GM19452 (cell line): ENCODE data around the gene UBE3B.
A peak's percentile ranks its signal among the peaks of the same experiment; 100 is the strongest.

Experiments
- ATAC-seq: cut with Tn5 transposase; IDR thresholded peaks from one replicate; pipeline ENCODE4 v1.9.1; 2021; ENCODE audit not compliant: unreplicated experiment

Gene UBE3B

DNA sequence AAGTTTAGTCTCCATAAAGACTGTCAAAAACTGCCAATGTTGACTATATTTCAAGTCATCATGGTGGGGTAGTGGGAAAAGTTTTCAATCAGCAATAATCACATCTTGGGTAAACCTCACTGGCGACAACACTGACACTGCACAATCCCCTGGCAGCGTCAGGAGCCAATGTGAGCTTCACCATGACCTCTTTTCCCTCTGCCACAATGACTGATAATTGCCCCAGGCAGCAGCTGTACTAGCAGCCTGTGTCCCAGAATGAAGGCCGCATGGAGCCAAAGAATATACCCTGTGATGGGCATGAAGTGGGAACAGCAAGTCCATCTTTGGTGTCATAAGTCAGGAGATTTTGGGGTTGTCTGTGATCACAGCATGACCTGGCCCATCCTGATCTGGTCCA is 90.5 kb downstream of the UBE3B start:
- no peak for ATAC-seq

DNA sequence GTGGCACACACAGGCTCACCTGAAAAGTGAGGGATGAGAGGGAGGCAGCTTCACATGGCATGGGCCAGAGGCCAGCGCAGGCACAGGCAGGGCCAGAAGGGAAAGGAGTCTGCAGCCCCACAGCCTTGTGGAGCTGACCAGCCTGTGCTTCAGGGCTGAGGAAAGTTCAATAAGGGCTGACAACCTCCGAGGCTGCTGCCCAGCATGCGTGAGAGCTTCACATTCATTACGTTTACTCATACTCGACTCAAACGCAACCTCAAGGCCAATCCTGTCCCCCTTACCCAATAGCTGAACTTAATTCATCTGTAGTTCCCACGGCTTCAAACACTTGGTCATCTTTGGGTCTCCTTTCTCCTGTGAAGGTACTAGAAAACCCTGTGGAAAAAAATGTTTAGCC is 91.1 kb downstream of the UBE3B start:
- ATAC-seq = no peak

DNA sequence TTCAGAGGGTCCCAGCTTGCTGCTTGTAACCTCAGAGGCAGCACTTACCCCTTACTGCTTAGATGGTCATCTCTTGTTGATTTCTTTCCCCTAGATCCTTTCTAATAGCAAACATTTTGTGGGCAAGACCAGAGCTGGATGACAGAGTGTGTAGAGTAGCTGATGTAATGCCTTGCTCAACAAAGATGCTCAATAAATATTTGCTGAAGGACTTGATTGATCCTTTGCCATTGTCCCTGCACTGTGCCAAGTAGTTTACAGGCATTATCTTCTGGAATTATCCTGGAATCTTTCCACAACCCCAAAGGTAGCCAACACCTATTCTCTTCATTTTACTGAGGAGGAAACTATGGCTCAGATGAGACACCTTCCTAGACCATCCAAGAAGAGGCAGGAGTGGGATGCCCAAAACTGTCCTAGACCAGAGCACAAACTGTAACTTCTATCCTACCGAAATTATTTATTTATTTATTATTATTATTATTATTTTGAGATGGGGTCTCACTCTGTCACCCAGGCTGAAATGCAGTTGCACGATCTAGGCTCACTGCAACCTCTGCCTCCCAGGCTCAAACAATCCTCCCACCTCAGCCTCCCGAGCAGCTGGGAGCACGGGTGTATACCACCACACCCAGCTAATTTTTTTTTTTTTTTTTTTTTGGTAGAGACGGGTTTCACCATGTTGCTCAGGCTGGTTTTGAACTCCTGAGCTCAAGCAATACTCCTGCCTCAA is 94.5 kb downstream of the UBE3B start:
- ATAC-seq = no peak

DNA sequence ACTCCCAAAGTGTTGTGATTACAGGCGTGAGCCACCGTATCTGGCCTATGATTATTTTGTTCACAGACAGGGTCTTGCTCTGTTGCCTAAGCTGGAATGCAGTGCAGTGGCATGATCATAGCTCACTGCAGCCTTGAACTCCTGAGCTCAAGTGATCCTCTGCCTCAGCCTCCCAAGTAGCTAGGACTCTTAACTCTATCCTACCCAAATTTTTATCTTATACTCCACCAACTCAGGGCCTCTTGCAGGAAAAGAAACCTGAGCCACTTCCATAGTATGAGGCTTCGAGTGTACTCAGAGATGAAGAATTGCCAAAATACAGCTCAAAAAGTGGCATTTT is 95.0 kb downstream of the UBE3B start:
- no peak for ATAC-seq

DNA sequence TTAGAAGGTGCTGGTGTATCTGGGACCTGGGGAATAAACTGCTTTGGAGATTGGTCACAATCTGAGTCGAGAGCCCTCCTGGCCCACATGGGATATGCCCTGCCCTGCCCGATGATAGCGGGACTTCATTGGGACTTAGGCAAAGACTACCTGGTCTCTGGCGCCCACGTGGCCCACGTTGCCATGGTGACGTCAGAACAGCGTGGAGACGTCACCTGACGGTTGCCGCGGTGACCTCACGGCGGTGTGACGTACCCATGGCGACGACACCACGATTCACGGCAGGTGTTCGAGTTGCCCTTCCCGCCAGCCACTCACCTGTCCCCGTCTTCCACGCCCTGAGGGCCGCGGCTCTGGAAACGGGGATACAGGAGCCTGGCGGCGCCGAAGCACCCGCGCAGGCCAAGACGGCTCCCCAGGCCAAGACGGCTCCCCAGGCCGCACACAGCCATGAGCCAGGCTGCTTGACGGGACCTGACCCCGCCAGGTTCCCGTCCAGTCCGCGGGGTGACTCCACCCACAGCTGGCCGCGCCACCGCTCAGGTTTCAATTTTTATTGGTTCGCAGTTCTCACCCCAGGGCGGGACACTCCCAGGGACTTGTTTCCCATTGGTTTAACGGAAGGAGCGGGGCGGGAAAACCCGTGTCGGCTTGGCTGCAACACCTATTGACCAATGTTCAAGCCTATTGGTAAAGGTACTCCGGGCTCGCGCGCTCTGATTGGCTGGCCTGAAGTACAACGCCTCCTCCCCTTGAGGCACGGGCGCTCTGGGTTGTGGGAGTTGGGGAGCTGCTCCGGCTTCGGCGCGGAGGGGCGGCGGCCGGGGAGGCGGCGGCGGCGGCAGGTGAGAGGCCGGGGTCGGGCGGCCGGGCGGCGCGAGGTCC is 95.8 kb downstream of the UBE3B start, which contains the start of the genes MMAB and MVK:
TSS of gene MMAB (minus strand) at position 476 of the 885 bp plus-strand sequence. CDS start at position 452, 24 bp downstream.
TSS of gene MVK (plus strand) at position 766 of the 885 bp plus-strand sequence. CDS start 1,029 bp downstream, outside the sequence.
- peak; percentile 93 for ATAC-seq

DNA sequence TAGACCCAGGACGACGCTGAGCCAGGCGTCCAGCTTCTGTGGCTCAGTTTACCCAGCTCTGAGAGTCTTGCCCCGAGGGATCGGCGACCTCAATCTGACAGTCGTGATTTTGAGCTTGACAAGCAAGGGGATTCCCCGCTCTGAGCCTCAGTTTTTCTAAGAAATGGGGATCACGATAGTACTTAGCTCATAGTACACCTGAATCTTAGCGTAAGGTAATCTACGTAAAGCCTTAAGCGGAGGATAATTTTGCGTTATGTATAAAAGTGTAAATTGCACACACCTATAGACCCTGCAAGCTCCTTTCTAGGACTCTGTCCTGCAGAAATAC is 96.4 kb downstream of the UBE3B start:
- no peak for ATAC-seq

DNA sequence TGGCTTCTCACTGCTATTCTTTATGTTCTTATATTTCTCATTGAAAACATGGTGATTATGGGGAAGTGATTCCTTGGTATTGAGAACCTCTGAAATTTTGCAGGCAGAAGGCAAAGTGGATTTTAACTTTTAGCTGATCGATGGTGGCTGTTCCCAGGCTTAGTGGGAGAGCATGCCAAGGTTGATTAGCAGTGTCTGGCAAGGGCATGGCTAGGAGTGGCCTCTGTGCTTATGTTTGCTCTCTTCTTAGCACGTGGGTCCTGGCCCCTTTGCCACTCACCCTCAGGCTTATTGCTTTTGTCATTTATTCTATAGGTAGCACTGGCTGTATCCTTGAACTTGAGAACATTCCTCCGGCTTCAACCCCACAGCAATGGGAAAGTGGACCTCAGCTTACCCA is 98.2 kb downstream of the UBE3B start:
- no peak for ATAC-seq

DNA sequence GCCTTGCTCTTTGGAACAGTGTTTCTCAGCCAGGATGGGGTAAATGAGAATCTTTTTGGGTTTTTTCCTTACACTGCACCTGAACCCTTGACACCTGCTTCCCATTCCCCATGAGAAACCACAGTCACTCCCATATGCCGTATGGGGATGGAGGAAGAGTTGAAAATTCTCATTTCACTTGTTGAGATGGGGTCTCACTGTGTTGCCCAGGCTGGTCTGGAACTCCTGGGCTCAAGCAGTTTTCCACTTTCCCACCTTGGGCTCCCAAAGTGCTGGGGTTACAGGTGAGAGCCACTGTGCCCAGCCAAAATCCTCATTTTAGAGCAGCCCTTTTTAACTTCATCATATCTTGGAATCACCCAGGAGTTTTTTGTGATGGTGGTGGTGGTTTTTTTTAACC is 99.9 kb downstream of the UBE3B start:
- ATAC-seq = no peak

DNA sequence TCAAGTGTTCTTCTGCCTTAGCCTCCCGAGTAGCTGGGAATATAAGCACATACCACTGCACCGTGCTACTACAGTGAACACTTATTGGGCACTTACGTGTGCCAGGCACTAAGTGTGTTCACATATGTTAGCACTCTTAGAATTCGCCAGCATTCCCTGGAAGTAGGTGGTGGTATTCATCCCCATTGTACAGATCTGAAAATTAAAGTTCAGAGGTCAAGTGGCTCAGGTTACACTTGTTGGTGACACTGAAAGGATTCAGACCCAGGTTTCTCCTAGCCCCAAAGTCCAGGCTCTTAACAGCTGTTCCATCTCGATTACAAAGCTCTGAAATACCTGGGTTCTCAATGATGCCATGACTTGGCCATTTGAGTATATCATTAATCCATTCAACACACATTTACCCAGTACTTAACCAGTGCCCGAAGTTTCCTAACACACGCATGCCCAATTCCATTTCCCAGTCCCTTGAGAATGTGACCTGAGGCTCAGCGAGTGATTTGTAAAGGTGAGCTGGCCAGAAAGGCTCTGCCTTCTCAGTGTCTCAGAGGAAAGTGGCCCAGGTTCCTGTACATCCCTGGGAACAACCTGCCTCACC is 101.0 kb downstream of the UBE3B start:
- ATAC-seq = no peak

DNA sequence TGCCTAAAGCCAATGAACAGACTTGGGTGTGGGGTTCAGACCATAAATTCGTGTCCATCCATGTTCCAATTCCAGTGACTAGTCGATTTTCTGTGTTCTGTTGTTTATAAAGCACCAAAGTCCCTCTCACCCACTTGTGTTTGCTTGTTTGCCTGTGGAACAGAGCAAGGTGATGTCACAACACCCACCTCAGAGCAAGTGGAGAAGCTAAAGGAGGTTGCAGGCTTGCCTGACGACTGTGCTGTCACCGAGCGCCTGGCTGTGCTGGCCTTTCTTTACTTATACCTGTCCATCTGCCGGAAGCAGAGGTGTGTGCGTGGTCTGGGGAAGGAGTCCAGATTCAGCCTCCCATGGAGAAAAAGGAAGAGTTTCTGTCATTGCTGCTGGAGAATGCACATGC is 102.2 kb downstream of the UBE3B start:
- ATAC-seq = no peak

DNA sequence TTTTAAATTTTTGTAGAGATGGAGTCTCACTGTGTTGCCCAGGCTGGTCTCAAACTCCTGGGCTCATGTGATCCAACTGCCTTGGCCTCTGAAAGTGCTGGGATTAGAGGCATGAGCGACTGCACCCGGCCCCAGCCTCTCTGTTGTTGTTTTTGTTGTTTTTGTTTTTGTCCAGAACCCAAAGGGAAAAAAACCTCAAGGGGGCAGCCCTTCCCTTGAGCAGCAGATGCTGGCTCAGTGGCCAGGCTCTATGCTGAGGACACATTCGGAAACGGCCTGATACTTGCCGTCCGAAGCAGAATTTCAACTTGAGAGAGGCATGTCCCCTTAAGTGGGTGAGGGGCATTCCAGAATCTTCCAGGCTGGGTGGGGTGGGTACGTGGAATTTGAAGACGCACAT is 102.8 kb downstream of the UBE3B start:
- ATAC-seq = no peak

DNA sequence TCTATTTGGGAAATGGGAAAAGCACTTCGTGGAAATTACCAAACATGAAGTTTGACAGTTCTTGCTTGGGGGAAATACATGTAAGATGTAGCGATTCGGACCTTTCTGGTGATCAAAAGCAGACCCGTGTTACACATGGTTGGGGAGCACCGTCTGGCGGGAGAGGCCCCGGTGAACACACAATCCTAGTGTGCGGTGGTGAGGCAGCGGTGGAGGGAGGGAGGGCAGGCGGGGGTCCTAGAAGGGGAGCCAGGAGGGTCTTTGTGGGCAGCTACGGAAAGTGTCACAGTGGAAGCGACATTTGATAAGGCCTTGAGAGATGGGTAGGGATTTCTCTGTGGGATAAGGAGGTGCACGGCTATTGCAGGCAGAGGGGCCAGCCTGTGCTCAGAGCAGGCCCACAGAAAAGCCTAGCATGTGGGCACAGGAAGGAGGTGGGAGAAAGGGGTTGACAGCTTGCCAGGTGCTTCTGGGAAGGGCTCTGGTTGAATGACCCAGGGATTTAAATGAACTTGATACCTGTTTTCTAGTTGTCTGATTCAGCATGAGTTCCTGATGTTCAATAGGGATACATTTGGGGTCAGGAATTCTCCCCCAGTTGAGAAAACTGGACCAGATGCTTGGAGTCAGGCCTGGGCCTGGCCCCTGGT is 103.4 kb downstream of the UBE3B start:
- no peak for ATAC-seq

DNA sequence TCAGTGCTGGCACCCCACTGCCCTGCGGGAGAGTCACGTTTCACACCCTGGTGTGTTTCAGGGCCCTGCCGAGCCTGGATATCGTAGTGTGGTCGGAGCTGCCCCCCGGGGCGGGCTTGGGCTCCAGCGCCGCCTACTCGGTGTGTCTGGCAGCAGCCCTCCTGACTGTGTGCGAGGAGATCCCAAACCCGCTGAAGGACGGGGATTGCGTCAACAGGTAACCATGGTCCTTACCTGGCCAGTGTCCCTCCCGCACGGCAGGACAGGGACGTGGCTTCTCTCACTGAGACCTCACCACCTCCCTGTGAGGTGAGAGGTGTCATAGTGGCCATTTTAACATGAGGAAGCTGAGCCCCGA is 103.9 kb downstream of the UBE3B start:
- ATAC-seq = no peak

DNA sequence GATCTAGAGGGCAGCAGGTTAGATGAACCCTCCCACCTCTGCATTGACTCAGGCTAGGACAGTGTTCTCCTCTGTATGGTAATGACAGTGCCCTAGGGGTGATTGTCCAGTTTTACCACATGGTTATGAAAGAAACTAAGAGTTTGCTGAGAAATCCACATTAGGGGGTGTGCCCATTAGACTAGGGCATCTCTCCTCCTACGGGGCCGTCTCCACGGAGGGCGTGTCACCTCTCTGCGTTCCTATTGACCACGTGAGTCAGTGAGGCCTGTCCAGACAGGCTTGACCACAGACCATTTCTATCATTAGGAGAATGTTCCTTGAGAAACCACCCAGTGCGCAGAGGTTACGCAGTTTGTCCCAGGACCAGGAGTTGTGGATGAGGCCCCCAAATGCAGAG is 104.4 kb downstream of the UBE3B start:
- ATAC-seq = no peak

DNA sequence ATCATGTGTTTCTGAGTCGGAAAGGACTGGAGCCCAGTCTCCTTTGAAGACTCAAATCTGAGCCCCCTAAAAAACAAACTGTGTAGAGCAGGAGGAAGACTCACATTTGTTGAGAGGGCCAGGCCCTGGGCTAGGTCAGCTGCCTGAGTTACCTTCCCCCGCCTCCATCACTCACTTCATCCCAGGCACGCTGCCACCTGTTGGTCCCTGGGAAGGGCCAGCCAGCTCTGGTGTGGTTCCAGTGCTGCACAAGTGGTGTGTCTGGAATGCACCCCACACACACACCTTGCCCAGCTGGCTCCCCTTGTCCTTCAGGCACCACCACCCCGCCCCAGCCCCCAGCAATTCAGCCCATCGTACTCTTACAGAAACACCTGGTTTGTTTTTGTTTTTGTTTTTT is 105.2 kb downstream of the UBE3B start:
- ATAC-seq = no peak

DNA sequence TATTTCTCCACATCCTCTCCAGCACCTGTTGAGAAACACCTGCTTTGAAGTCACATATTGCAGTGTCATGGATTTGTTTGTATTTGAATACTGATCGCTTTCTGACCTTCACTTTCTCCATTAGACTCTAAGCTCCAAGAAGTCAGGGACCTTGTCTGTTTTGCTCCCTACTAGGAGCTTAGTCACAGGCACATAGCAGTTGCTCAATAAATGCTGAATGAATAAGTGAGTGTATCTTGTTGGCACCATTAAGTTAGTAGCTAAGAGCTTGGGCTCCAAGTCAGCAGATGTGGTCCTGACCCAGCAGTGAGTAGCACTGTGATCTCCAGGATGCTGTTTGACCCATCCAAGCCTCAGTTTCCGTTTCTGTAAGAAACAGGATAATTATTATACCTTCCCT is 106.3 kb downstream of the UBE3B start:
- no peak for ATAC-seq
